H9 (cell line): ENCODE results near the gene ADCY5. TPM values are rescaled to one million over a fixed set of nuclear protein-coding genes. Genes with fewer than 3 reads are reported as not detected.

Source experiments
- DNase-seq: peaks from one replicate; pipeline ENCODE4 v3.0.0-alpha.2; 2017
- H2AFZ ChIP-seq: one replicate; pipeline ENCODE4 v1.6.1; 2013; ENCODE audit warnings: mild to moderate bottlenecking, low read length, control low read depth, moderate library complexity
- H2AK5ac ChIP-seq: 2 replicates; pipeline ENCODE4 v1.6.1; 2013; ENCODE audit warnings: low read length, control low read depth, mixed read lengths; ENCODE audit not compliant: insufficient read length
- H2BK120ac ChIP-seq: one replicate; pipeline ENCODE4 v1.6.1; 2013; ENCODE audit warnings: low read depth, mild to moderate bottlenecking, low read length, control low read depth, inconsistent platforms; ENCODE audit not compliant: poor library complexity, severe bottlenecking
- H2BK12ac ChIP-seq: 2 replicates; pipeline ENCODE4 v1.6.1; 2013; ENCODE audit warnings: low read length, control low read depth, mixed read lengths, low read depth; ENCODE audit not compliant: insufficient read length
- H2BK15ac ChIP-seq: 2 replicates; pipeline ENCODE4 v1.6.1; 2013; ENCODE audit warnings: low read depth, low read length, control low read depth
- H2BK20ac ChIP-seq: one replicate; pipeline ENCODE4 v1.6.1; 2013; ENCODE audit warnings: low read depth, mild to moderate bottlenecking, low read length, control low read depth, inconsistent platforms; ENCODE audit not compliant: poor library complexity, severe bottlenecking
- H2BK5ac ChIP-seq: 2 replicates; pipeline ENCODE4 v1.6.1; 2013; ENCODE audit warnings: low read length, control low read depth, mixed read lengths; ENCODE audit not compliant: insufficient read length
- H3K14ac ChIP-seq: 2 replicates; pipeline ENCODE4 v1.6.1; 2013; ENCODE audit warnings: low read length, control low read depth; ENCODE audit not compliant: insufficient read depth
- H3K18ac ChIP-seq: 2 replicates; pipeline ENCODE4 v1.6.1; 2013; ENCODE audit warnings: low read depth, mild to moderate bottlenecking, mixed read lengths, low read length, control low read depth; ENCODE audit not compliant: insufficient read length
- H3K23ac ChIP-seq: 2 replicates; pipeline ENCODE4 v1.6.1; 2013; ENCODE audit warnings: low read length, control low read depth, mixed read lengths, low read depth; ENCODE audit not compliant: insufficient read length
- H3K23me2 ChIP-seq: 2 replicates; pipeline ENCODE4 v1.6.1; 2013; ENCODE audit warnings: low read depth, mild to moderate bottlenecking, mixed read lengths, low read length, control low read depth; ENCODE audit not compliant: insufficient read length, poor library complexity, severe bottlenecking
- H3K27ac ChIP-seq: 2 replicates; pipeline ENCODE4 v1.5.1; 2013; ENCODE audit warnings: low read length, control low read depth, mixed read lengths, low read depth; ENCODE audit not compliant: insufficient read length
- H3K27me3 ChIP-seq: 2 replicates; pipeline ENCODE4 v1.6.1; 2013; ENCODE audit warnings: low read length, control low read depth, inconsistent platforms; ENCODE audit not compliant: insufficient read depth
- H3K4ac ChIP-seq: 2 replicates; pipeline ENCODE4 v1.6.1; 2013; ENCODE audit warnings: low read depth, mild to moderate bottlenecking, control low read depth, inconsistent platforms, low read length, moderate library complexity
- H3K4me1 ChIP-seq: 2 replicates; pipeline ENCODE4 v1.6.1; 2013; ENCODE audit warnings: low read length, control low read depth, inconsistent platforms; ENCODE audit not compliant: insufficient read depth
- H3K4me2 ChIP-seq: 2 replicates; pipeline ENCODE4 v1.6.1; 2013; ENCODE audit warnings: low read length, control low read depth, mixed read lengths; ENCODE audit not compliant: insufficient read length, insufficient read depth
- H3K56ac ChIP-seq: 2 replicates; pipeline ENCODE4 v1.6.1; 2013; ENCODE audit warnings: low read depth, mild to moderate bottlenecking, mixed read lengths, low read length, control low read depth; ENCODE audit not compliant: insufficient read length
- H3K79me1 ChIP-seq: 2 replicates; pipeline ENCODE4 v1.6.1; 2013; ENCODE audit warnings: low read depth, mild to moderate bottlenecking, moderate library complexity, low read length, control low read depth, inconsistent platforms; ENCODE audit not compliant: insufficient read depth, poor library complexity, severe bottlenecking
- H3K79me2 ChIP-seq: 2 replicates; pipeline ENCODE4 v1.6.1; 2013; ENCODE audit warnings: low read length, control low read depth, inconsistent platforms; ENCODE audit not compliant: insufficient read depth
- H3K9ac ChIP-seq: 2 replicates; pipeline ENCODE4 v1.6.1; 2013; ENCODE audit warnings: low read length, control low read depth, mixed read lengths; ENCODE audit not compliant: insufficient read length; ENCODE audit errors: extremely low read depth
- H3K9me3 ChIP-seq: one replicate; pipeline ENCODE4 v1.6.1; 2013; ENCODE audit warnings: low read depth, low read length, inconsistent platforms; ENCODE audit not compliant: control insufficient read depth
- H3T11ph ChIP-seq: one replicate; pipeline ENCODE4 v1.6.1; 2013; ENCODE audit warnings: mild to moderate bottlenecking, low read length, control low read depth, inconsistent platforms
- H4K20me1 ChIP-seq: one replicate; pipeline ENCODE4 v1.6.1; 2013; ENCODE audit not compliant: control insufficient read depth, insufficient read length, insufficient read depth
- H4K5ac ChIP-seq: 2 replicates; pipeline ENCODE4 v1.6.1; 2013; ENCODE audit warnings: low read depth, mild to moderate bottlenecking, mixed read lengths, low read length, control low read depth; ENCODE audit not compliant: insufficient read length
- H4K8ac ChIP-seq: replicated peaks from 2 replicates; pipeline ENCODE4 v1.6.1; 2013; ENCODE audit warnings: low read length, control low read depth, mixed read lengths, low read depth; ENCODE audit not compliant: insufficient read length
- H4K91ac ChIP-seq: 2 replicates; pipeline ENCODE4 v1.6.1; 2013; ENCODE audit warnings: low read depth, mild to moderate bottlenecking, moderate library complexity, mixed read lengths, low read length, control low read depth; ENCODE audit not compliant: insufficient read length
- H3K27ac Mint-ChIP-seq, 3 experiments: 2 replicates in 2 of 3; 3 replicates in 1 of 3; pipeline ENCODE4 v1.8.0; 2020 to 2021; ENCODE audit warnings: mixed read lengths in 3 of 3, mild to moderate bottlenecking in 1 of 3, moderate library complexity in 1 of 3
- H3K27me3 Mint-ChIP-seq: 2 replicates; pipeline ENCODE4 v1.8.0; 2021; ENCODE audit warnings: low read depth, mild to moderate bottlenecking, moderate library complexity, mixed read lengths
- H3K36me3 Mint-ChIP-seq, 3 experiments: 2 replicates in 2 of 3; 3 replicates in 1 of 3; pipeline ENCODE4 v1.8.0; 2020 to 2021; ENCODE audit warnings: low read depth in 3 of 3, mixed read lengths in 3 of 3; ENCODE audit not compliant: insufficient read depth in 1 of 3
- H3K4me1 Mint-ChIP-seq, 2 experiments: 2 replicates each; pipeline ENCODE4 v1.8.0; 2020; ENCODE audit warnings: mixed read lengths in 2 of 2
- H3K4me3 Mint-ChIP-seq, 2 experiments: 2 replicates in 1 of 2; 3 replicates in 1 of 2; pipeline ENCODE4 v1.8.0; 2020 to 2021; ENCODE audit warnings: mild to moderate bottlenecking in 2 of 2, mixed read lengths in 2 of 2, moderate library complexity in 1 of 2
- H3K9me3 Mint-ChIP-seq, 2 experiments: 2 replicates in 1 of 2; 3 replicates in 1 of 2; pipeline ENCODE4 v1.8.0; 2020; ENCODE audit warnings: mild to moderate bottlenecking in 2 of 2, mixed read lengths in 2 of 2, moderate library complexity in 1 of 2
- CTCF ChIP-seq: fragments of 200-600 bp; sonication (generic); conservative IDR thresholded peaks from 3 replicates; pipeline ENCODE4 v1.8.0; 2021; ENCODE audit warnings: antibody characterized with exemption, mild to moderate bottlenecking
- WGBS: extraction: QIAGEN DNeasy Blood & Tissue Kit; methylation state at CpG from one replicate; pipeline ENCODE4 v1.1.7; 2013; ENCODE audit warnings: missing lambda C conversion rate, low lambda C conversion rate, mixed read lengths; ENCODE audit not compliant: insufficient read length; ENCODE audit errors: extremely low coverage; 5-methylcytosine and 5-hydroxymethylcytosine counted together
- total RNA-seq: library from RNA; stranded (reverse); gene quantifications from 2 replicates; pipeline ENCODE4 v1.2.1, GENCODE V29; 2021

ADCY5 gene
- total RNA-seq, 1 experiment from 2014 or later = 5.0 TPM

- H4K8ac ChIP-seq = no peak overlapping the region
- H3K18ac ChIP-seq = no peak overlapping the region
- Mint-ChIP-seq H3K9me3 (no peaks in the 10 kb centered on the region; a peak in 1 of 5 replicates), H3K4me1 (peaks cover 12 to 19% of the 10 kb centered on the region in 2 experiments), H3K27ac (no peak overlapping the region), H3K36me3 (no peaks in the 10 kb centered on the region; a peak in 1 of 7 replicates), H3K4me3 (no peak overlapping the region), H3K27me3 (peaks cover 2% of the 10 kb centered on the region)
- H2BK15ac ChIP-seq = no peak overlapping the region
- no peak overlapping the region for H3K56ac ChIP-seq
- H3K4me2 ChIP-seq = no peak overlapping the region
- no CpG with 5 or more reads among the region's 25 CpGs for WGBS
- no peak overlapping the region for H3K27ac ChIP-seq
- H3K9me3 ChIP-seq = no peaks in the 10 kb centered on the region
- no peak overlapping the region for H3K9ac ChIP-seq
- DNase-seq = no peak
- TF ChIP-seq CTCF = no peak
- no peak overlapping the region for H4K91ac ChIP-seq
- no peak overlapping the region for H2AK5ac ChIP-seq
- no peak overlapping the region for H2BK5ac ChIP-seq
- no peaks in the 10 kb centered on the region for H3K79me1 ChIP-seq
- H3K79me2 ChIP-seq = no peaks in the 10 kb centered on the region
- no peak overlapping the region for H2BK120ac ChIP-seq
- H3K4me1 ChIP-seq = no peaks in the 10 kb centered on the region
- no peak overlapping the region for H2BK20ac ChIP-seq
- H3K27me3 ChIP-seq = no peaks in the 10 kb centered on the region
- H3K23ac ChIP-seq = no peak overlapping the region
- no peak overlapping the region for H4K5ac ChIP-seq
- no peak overlapping the region for H3K4ac ChIP-seq
- H2BK12ac ChIP-seq = no peak overlapping the region
- H3K14ac ChIP-seq = no peak overlapping the region
- no peak overlapping the region for H3T11ph ChIP-seq
- H2AFZ ChIP-seq = no peak overlapping the region
- no peaks in the 10 kb centered on the region for H3K23me2 ChIP-seq
- H4K20me1 ChIP-seq = no peaks in the 10 kb centered on the region
Observed at GRCh38 chr3:123327956-123328850, 120.7 kb downstream of the ADCY5 start.
